Iris pigment epithelial cell (primary cell): Measurements from ENCODE around the gene GNL3.

Experiments used
- DNase-seq: peaks from one replicate; pipeline ENCODE4 v3.0.0-alpha.2; 2011; ENCODE audit warnings: low read depth

GNL3 gene

DNA sequence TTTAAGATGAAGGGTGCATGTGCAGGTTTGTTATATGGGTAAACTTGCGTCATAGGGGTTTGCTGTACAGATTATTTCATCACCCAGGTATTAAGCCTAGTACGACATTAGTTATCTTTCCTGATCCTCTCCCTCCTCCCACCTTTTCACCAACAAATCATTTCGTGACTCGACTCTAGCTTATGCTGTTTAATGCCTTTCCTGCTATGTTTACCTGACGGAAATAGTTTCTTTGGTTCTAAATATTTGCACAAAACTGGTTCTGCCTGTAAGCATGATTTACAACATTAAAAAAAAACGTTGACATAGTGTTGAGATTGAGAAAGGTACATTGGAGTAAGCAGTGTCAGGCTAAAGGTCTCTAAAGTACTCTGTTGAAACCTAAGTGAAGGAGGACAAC, 2.4 kb downstream of the GNL3 start:
- DNase-seq: no peak

DNA sequence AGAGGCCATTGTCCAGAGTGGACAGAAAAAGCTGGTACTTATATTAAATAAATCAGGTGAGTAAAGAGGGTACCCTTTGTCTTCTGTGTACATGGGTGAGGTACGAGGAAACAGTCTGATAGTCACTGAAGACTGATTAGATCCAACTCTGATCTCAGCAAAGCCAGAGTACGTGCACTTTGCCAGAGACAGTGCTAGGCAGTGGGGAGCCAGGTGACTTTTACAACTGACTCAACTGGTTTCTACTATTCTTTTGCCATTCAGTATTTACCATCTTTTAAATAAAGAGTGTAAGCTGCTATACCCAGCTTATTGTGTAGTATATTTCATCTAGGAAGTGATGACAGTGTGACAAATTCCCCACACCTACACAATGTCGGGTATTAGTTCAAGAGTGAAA, 3.3 kb downstream of the GNL3 start:
- no peak for DNase-seq

- no peak for DNase-seq
Measured at GRCh38 chr3:52690560-52690959, 4.7 kb downstream of the GNL3 start.

DNA sequence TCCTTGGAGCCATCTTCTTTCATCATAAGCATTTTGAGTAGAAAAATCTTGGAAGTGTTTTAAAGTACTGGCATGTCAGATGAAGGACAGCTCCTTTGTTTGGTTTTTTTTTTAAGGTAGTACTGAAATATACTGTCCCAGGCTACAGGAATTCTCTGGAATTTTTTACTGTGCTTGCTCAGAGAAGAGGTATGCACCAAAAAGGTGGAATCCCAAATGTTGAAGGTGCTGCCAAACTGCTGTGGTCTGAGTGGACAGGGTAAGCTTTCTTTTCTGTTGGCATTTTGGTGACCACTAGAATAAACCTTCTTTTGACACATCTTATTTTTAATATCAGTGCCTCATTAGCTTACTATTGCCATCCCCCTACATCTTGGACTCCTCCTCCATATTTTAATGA, 7.2 kb downstream of the GNL3 start:
- DNase-seq: no peak

DNA sequence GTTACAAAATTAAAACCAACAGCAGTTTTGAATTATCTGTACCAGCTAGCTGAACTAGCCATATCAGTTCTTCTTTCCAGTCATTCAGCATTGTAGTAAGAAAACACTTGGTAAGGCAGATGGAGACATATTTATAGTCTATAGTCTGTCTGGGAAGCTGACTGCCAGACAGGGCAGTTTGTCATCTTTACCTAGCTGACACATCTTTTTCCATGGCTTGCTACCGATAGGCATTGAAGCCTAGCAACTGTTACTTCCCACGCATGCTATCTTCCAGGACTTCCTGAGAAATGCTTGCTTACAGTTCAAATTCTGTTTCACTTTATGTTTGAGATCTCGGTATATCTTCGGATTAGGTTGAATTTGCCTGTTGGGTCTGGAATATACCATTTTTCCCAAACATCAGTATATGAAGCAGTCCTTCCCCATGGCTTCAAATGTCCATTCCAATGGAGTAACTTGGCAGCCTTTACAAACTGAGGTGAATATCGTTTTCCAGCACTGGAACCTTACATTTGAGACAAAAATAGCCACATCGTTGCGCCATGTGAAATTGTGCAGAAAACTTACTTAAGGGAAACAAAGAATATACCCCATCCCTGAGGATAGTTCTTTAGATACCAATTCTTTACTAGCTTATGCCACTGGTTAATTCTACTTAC, 8.8 kb downstream of the GNL3 start:
- no peak for DNase-seq

- DNase-seq: no peak
Measured at GRCh38 chr3:52695798-52696671, 10.2 kb downstream of the GNL3 start.

- no peak for DNase-seq
Measured at GRCh38 chr3:52696830-52697631, 11.2 kb downstream of the GNL3 start.

- DNase-seq: no peak
Measured at GRCh38 chr3:52697632-52697965, 11.8 kb downstream of the GNL3 start.

DNA sequence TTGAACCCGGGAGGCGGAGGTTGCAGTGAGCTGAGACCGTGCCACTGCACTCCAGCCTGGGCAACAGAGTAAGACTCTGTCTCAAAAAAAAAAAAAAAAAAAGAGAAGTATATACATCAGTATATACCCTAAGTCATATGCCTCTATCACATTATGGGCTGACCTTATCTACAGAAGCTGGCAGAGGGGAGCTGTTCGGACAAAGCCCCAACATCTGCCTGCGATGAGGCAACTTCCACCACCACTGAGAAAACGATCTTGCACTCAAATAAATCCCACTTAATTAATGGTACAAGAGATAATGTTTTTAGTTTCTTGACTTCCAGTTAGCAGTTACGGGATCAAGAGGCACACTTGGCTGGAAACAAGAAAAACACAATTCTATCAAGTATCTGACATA, 17.5 kb downstream of the GNL3 start:
- DNase-seq: no peak

DNA sequence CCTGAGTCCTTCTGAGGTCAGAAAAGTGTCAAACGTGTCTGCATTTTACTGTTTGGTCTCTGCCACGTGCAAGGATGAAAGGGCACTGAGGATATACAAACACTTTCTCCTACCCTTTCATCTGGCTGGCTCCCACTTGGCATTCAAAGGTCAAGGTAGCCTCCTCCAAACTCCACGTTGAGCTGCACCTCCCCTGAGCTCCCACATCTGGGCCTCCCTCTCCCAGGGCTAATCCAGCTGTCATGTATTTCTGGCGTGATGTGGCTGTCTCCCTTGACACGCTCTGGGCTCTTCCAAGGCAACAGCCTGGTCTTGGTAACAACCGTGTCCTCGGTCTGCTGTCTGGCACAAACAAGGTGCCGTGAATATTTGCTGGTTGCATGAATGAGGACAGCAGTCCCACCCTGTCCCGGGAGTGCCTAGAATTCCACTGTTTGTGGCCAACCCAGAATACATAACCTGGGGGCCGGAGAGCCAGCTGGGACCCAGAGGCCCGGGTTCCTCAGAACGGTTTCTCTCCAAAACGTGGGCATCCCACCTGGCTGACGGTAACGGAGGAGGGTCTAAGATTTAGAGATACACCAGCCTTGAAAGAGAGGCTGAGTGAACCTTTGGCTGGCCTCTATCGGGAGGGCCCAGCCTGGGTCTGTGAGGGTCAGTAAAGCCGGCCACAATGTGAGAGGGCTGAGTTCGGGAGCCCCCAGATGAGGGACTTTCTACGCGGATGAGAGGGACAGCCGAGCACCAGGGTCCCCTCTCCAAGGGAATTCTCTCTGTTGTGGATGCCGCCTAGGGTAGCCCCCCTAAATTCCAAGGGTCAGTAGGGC, 19.0 kb downstream of the GNL3 start:
- DNase-seq: peak; percentile 27

DNA sequence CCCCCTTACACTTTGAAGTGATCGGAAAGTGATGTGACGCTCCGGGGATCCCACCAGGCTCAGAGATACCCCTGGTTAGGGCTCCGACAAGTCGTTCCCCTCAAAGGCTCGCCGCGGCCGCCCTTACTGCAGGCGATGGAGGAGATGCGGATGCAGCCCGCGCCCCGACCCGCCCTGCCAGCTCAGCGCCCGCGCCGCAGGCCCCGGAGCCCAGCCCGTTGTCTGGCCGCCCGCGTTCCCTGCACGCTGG, 19.5 kb downstream of the GNL3 start:
- DNase-seq: no peak

GRCh38 chr3:52705688-52706686, 20.2 kb downstream of the GNL3 start, which contains the start of the genes GLT8D1 and SPCS1:
Gene GLT8D1 (minus strand): TSS chr3:52705791. CDS start chr3:52700460, 5,331 bp downstream.
Gene SPCS1 (plus strand): TSS chr3:52706106. CDS start chr3:52706247, 141 bp downstream.
- DNase-seq: peak; percentile 88

GRCh38 chr3:52707585-52707984, 21.8 kb downstream of the GNL3 start:
- no peak for DNase-seq

DNA sequence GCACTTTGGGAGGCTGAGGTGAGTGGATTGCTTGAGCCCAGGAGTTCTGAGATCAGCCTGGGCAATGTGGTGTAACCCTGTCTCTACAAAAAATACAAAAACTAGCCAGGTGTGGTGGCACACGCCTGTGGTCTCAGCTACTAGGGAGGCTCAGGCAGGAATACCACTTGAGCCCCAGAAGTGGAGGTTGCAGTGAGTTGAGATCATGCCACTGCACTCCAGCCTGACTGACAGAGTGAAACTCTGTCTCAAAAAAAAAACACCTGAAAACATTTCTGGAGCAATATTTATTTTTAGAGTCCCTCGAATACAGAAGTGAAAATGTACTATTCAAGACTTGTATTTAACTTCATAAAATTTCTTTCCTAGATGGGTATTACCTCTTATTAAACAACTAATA, 24.7 kb downstream of the GNL3 start:
- DNase-seq: no peak

GRCh38 chr3:52712291-52713212, 26.7 kb downstream of the GNL3 start:
- no peak for DNase-seq

GRCh38 chr3:52714335-52715302, 28.8 kb downstream of the GNL3 start:
- no peak for DNase-seq

GRCh38 chr3:52715714-52716305, 30.0 kb downstream of the GNL3 start:
- no peak for DNase-seq

DNA sequence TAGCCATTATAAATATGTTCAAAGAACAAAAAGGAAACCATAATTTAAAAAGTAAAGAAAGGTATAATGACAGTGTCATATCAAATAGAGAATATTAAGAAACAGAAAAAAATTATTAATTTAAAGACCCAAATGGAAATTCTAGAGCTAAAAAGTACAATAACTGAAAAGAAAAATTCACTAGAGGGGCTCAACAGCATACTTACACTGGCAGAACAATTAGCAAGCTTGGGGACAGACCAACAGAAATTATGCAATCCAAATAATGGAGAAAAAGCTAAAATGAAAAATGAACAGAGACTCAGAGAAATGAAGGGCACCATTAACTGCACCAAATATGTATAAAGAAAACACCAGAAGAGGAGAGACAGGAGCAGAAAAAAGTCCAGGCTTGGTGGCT, 33.8 kb downstream of the GNL3 start:
- DNase-seq: no peak
